A204.1 (cell line): Measurements from ENCODE around the gene GET4.
"Not testable (repeated sequence)": the region's sequence is repeated elsewhere in the genome, so short reads cannot be mapped to it uniquely, and the experiment has no call there.

Experiments used
- FAIRE-seq: peaks from 2 replicates; lab custom pipeline; 2012; peaks lifted over from hg19 to GRCh38; lab: Jason Lieb, UNC

GET4 gene

DNA sequence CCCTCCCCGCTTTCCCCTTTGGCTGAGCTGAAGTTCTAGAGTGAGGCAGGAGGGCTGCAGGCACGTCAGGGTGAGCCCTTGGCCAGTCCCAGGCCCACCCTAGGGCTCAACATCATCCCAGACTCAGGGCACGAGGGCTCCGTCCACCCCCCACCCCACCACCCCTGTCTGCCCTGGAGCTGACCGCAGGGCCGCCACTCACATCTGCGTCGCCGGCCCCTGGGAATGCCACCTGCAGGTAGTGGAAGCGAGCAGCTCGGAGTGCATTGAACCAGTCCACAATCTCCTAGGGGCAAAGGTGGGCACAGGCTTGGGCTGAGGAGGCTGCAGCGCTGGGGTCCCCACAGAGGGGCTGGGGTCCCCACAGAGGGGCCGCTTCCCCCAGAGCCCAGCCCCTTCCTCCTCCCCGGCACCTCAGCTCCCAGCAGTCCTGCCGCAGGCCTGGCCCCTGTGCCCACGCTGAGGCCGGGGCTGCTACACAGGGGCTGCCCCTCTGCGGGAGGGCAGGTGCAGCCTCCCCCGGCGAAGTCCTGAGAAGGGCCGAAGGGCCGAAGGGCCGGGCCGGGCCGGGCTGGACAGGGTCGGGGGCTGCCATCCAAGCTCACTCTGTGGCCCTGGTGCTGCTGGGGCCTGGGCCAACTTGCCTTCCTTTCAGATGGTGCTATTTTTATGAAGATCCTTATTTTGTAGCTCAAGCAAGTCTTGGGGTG is 24.1 kb downstream of the GET4 start:
- no peak for FAIRE-seq

DNA sequence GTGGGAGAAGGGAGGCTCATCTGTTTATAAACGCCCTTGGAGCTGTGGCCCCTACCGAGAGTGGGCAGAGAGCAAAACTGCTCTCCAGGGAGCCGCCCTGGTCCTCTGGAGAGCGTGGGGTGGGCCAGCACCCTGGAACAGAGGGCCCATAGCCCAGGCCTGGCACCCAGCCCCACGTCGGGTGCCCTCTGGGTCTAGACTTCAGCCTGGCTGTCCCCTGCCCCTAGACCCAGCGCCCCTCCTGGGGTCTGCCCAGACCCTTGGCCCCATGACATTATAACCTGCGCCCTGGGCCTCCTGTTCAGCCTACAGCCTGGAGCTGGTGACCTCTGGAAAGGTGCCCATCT is 24.7 kb downstream of the GET4 start:
- no peak for FAIRE-seq

DNA sequence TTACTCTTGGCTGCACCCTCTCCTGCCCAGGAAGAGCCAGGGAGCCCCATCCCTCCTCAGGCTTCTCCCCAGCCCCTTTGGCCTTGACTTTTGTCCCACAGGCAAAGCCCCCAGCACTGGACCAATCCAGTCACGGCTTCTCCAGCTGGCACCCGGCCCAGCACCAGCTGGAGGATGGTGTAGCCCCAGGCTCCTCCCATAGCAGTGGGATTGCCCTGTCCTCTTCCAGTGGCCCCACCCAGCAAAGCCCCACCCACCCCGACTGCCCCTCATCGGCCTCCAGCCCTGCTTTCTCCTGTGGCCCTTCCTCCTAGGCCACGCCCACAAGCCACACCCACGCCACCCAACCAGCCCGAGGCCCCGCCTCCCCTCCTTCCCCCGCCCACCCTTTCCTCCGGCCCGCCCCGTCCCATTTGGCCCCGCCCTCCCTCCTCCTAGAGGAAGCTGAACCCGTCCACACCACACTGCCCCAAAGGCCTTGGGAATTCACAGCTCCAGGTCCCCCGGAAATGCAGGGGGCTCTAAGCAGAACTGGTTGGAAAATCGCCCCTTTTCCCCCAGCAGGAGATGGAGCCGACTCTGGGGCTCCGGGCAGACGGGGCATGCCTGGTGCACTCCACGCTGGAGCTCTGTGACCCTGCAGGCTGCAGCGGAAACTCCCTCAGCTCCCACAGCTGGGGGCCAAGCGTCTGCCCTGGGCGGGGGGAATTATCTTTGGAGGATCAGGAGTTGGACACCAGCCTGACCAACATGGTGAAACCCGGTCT is 25.2 kb downstream of the GET4 start:
- FAIRE-seq: no peak

DNA sequence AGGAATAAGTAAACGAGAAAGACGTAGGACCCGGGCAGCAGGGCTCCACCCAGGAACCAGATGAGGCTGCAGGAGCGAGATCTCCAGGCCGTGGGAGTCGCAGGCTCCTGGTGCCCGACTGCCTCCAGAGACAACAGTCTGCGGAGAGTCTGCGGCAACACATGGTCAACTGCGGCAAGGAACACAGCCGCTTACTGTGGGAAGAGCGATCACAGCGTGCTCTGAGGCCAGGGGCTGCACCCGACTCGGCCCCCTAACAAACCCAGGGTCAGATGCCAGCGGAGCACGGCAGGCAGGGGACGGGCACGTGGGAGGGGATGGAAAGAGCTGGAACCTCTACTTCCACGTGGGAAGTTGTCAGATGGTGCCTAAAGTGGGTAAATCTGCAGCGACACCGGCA is 26.6 kb downstream of the GET4 start:
- FAIRE-seq: no peak

DNA sequence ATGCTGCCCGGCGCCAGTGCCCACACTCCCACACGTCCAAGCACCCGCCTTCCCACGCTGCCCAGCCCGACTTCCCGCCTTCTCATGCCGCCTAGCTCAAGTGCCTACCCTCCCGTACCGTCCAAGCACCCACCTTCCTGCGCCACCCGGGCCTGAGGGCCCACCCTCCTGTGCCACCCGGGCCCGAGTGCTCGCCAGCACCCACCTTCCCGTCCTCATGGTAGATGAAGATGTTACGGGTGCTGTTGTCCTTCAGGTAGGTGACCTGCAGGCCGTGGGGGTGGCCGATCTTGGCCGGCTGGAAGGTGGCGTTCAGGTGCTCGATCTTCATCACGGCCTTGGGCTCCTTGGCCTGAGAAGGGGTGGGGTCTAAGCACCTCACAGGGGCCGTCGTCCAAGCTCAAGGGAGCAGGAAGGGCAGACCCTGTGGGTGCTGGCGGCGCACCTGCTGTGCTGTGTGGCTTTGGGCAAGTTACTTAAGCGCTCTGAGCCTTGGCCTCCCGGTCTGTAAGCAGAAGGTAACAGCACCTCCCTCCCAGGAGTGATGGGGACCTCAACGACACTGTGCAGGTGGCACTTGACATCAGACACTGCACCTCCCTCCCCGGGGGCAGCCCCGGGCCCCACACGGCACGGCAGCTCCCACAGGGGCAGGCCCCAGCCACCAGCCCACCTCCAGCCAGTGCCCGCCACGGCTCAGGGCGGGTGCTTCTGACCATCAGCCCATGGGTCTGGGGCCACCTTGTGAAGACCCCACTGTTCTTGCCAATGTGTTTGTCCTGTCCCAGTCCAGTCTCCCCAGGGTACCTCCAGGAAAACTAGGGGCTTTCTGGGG is 27.8 kb downstream of the GET4 start:
- FAIRE-seq: no peak

DNA sequence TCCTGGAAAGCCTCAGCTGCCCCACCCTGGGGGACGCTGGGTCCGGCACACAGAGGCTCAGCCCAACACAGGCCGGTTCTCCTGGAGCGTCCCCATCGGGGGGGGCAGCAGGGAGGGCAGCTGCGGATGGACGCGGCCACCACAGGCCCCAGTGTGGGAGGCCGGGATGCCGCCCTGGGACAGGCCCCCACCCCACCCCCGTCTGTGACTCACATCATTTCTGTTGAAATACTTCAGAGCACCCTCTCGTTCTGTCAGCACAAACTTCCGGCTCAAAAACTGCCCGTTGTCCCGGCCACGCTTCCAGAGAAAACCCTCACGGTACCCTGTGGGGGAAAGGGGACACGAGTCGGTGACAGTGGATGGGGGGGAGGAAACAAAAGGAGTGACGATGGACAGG is 28.5 kb downstream of the GET4 start:
- FAIRE-seq: no peak

DNA sequence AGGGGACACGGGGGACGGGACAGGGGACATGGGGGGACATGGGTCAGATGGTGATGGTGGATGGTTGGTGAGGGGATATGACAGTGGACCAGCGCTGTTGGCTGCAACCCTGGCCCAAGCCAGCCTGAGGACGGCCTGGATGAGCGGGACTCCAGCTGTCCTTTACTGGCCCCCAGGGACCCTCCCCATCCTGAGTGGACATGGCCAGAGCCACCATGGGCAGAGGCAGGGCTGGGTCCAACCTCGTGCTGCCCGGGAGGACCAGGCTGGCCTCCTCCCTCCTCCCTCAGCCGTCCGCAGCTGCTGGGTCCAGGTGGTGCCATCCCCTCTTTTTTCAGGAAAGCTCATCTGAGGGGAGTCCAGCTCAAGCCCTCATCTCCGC is 30.4 kb downstream of the GET4 start:
- no peak for FAIRE-seq

DNA sequence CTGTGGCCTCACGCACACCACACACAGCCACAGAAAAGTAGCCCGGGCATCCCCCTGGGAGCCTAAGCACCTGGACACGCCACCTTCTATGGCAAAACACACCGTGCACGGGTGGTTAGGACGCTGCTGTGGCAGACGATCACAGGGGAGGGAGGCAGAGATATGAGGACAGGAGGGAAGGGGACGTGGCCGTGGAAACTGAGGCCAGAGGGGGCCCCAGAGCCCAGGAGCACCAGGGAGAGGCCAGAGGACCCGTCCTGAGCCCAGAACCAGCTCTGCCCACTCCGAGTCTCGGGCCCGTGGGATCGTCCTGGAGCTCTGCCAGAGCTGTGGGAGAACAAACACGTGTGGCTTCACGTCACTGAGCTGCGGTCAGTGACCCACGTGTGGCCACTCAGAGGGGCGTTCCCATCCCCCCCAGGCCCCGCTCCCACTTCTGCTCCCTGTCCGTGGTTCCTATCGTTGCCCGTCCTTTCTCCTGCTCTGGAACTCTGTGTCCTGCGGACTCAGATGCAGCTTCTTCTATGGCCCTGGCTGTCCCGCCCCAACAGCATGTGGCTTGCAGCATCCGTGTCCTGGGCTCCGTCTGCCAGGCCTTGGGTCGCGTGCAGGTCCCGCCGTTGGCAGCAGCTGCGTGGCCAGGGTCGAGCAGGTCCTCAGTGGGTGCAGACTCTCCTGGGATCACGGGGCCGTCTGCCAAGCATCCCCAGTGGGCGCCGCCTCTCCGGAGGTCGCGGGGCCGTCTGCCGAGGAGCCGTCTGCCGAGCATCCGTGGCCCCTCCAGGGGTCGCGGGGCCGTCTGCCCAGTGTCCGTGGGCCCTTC is 31.0 kb downstream of the GET4 start:
- FAIRE-seq: no peak

DNA sequence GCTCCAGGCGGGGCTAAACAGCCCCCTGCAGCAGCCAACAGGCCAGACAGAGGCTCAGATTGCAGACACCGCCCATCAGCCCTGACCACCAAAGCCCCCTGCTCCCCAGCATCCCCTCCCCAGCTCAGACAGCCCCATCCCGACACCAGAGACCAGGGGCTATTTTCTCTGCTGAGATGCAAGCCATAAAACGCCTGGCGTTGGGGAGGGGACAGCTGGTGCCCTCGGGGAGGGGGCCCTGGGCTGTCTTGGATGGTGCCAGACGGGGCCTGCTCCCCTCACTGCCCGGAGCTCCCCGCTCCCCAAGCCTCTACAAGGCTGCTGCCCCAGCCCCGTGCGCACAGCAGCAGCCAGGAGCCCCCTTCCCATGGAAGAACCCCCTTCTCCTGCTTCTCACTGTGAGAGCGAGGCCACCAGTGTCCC is 31.8 kb downstream of the GET4 start:
- FAIRE-seq: no peak

DNA sequence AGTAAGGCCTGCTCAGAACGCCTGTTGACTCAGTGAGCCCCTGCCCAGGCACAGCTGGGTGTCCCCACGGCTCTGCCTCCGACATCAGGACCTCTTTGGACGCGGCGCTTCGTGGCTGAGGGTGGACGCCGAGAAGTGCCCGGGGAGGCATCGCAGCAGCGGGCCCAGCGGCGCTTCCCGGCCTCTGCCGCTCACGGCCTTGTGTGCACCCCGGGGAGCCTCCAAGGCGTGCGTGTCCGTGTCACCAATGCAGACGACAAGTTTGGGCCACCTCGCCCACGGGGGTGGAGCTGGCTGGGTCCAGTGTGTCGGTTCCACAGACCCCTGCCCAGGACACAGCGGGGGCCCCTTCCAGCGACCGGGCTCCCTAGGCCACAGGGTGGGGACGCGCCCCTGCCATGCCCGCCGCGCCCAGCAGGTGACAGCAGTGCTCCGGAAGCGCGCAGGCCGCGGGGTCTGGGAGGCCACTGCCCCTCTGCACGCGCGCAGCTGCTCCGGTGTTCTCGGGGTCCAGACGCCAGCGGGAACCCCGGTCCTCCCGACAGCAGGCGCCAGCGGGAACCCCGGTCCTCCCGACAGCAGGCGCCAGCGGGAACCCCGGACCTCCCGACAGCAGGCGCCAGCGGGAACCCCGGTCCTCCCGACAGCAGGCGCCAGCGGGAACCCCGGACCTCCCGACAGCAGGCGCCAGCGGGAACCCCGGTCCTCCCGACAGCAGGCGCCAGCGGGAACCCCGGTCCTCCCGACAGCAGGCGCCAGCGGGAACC is 32.4 kb downstream of the GET4 start:
- FAIRE-seq: not testable (repeated sequence)

DNA sequence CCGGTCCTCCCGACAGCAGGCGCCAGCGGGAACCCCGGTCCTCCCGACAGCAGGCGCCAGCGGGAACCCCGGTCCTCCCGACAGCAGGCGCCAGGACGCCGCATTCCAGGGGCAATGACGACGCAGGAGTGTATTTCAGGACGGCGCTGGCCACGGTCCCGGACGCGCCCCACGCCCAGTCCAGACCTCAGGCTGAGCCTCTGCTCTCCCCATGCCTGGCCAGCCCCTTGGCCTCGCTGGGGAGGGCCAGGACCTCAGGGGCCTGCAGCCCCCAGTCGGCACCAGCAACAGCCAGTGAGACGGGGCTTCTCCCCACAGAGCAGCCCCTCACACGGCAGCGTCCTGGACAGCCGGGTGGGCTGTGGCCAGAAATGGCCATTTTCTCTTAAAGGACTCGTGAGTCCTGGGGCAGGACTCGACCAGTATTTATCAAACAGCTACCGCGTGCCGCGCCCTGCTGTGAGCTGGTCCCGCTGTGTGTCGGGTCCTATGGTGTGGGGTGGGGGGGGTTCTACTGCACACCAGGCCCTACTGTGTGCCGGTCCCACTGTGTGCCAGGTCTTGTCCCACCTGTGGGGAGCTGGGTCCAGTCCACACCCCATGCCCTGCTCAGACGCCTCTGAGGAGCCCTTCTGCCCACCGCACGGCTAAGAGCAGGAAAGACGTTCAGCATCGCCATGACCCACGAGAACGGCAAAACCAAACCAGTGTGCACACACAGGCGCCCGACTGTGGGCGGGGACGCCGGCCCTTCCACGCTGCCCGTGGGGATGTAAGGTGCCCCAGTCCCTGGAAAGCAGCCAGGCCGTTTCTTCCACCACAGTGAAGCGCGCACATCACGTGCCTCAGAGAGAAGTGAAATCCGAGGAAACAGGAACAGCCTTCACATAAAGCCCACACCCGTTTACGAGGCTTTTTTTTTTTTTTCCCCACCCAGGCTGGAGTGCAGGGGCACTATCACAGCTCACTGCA is 33.3 kb downstream of the GET4 start:
- no peak for FAIRE-seq

DNA sequence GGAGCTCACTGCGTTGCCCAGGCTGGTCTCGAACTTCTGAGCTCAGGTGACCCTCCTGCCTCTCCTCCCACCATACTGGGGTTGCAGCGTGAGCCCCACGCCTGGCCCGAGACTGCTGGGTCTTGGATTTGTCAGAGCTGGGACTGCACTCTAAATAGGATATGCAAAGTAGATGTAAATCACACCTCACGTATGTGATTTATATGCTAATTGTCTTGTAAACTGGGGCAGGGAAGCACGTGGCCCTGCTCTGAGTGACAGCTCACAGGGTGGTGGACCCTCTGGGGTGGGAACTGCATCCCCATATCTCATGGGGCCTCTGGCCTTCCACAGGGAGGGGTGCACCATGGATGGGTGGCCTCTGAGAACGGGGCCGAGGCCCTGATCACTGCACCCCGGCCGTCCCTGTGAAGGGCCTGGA is 34.1 kb downstream of the GET4 start:
- FAIRE-seq: no peak

DNA sequence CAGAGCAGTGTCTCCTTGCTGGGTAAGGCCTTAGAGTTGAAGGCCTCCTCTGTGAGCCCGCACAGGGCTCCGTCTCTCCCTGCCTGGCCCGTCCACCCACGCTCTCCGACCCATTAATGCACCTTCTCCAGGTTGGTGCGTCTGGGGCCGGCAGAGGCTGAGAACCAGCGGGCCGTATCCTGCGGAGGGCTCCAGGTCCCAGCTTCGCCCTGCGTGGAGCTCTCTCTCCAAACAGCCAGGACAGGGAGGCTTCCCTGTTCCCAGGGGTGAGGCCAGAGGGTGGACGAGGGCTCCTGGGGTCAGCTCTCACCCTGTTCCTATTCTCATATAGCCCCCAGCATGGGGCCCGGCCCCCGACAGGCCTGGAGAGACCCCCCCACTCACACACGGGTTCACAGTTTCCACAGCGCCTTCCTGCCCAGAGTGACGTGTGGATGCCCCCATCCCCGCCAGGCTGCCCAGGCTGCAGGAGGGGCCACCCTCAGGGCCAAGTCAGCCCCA is 34.6 kb downstream of the GET4 start:
- no peak for FAIRE-seq

DNA sequence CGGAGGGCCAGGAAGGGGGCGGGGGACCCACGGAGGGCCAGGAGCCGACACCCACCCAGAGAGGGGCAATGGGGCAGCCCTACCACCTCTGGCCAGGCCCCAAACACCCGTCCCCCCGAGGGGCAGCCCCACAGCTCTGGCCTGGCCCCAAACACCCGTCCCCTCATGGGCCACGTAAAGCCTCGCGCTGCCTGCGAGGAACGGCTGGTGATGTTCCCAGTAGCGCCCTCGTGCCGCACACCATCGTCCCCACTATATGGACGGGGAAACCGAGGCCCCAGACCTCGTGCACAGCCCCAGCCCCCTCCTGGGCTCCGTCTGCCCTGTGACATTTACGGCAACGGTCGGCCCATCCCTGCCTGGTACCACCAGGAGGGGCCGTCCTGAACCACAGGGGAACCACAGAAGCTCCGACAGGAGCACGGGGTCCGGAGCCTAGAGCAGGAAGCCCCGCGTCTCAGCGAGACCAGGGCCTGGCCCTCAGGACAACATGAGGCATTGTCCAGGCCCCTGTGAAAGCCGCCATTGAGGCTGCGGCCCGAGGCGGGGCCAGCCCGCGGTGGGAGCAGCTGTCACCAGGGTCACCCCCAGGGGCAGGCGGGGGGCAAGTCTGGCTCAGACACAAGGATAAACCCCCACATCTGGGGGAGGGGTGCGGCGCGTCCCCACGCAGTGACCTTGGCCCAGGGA is 35.6 kb downstream of the GET4 start:
- FAIRE-seq: no peak

DNA sequence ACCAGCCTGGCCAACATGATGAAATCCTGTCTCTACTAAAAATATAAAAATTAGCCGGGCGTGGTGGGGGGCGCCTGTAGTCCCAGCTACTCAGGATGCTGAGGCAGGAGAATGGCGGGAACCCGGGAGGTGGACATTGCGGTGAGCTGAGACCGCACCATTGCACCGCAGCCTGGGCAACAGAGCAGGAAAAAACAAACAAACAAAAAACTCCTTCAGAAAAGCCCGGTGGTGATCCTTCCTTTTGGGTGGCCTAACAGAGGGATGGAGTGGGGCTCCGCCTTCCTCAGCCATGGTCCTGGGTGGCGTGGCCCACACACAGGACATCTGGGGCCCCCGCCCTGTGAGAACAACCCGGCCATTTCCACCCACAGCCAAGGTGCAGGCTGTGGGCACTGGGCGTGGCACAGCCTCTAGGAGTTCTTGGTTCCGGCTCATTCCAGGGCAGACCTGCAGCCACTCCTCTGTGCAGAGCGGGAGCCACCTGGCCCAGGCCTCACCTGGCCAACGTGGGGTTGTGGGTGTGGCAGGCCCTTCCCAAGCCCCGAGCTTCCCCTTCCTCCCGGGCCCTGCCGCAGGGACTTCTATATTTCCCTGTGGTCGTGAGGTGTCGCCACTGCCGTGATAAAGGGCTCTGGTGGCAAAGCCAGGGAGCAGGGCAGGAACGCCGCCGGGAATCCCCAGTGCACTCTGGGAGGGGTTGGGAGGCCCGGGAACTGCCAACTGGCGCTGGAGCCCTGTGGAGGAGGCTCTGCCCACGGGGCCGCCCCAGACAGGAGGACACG is 37.6 kb downstream of the GET4 start:
- FAIRE-seq: no peak

DNA sequence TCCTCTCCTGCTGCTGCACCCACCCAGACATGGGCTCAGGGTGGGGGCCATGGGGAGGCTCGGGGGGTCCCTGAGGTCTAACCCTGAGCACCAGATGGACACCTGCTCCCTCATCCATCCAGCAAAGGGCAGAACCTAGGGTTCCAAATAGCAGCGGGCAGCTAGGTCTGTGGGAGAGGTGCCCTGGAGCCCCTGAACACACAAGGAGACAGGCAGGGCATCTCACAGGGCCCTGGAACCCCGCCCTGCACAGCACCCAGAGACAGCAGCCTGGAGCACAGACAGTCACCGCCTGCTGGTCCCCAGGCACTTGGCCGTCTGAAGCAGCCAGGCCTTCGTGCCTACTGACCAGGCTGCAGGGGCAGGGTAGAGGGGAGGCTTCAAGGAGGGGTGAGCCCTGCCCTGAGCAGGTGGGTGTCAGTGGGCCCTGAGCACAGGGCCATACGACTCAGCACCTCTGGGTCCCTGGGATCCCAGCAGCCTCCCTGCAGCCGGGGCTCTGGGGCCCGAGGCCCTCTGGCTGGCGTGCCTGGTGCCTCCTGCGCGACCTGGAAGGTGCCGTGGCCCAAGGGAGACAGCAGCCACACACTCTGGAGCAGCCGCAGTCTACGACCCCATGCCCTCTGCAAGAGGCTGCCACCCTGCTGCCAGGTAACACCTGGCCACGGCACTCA is 38.3 kb downstream of the GET4 start:
- no peak for FAIRE-seq

DNA sequence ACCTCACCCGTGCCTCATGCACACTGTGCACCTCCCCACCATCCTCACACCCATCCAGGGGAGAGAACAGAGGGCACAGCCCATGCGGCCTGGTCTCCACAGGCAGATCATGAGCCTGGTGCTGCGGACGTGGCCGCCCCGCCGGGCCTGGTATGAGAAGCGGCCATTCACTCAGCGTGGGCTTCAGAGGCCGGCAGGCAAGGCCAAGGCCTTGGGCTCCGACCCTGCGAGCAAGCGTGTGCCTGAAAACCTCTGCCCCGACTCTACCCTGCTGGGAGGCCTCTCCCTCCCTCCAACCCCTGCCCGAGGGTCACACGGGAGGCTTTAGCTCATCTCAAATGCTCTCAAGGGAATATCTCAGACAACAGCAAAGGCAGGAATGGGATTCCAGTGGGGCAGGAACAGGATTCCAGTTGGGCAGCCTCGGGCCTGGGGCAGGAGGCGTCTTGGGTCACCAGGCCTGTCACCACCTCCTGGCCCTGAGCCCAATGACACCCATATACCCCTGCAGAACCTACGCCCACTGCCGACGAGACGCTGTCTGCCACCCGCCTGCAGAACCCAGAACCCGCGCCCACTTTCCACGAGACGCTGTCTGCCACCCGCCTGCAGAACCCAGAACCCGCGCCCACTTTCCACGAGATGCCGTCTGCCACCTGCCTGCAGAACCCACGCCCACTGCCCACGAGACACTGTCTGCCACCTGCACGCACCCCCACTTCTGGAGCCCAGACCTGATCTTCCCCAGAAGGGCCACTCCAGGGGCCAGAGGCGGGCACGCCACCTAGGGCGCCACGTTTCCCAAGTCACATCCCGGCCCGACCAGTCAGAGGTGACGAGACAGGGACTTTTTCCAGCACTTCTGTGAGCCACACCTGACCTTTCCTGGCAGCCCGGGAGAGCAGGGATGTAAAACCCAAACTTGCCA is 39.2 kb downstream of the GET4 start:
- no peak for FAIRE-seq
